Measurements from ENCODE around the gene KIAA2012. TPM values are rescaled to one million over a fixed set of nuclear protein-coding genes. Genes with fewer than 3 reads are reported as not detected.

Gene KIAA2012
- total and polyA plus RNA-seq, 2 of the 8 experiments (the other 6 are each of a cell fraction or from before 2014, with no cell fraction given): not detected

DNA sequence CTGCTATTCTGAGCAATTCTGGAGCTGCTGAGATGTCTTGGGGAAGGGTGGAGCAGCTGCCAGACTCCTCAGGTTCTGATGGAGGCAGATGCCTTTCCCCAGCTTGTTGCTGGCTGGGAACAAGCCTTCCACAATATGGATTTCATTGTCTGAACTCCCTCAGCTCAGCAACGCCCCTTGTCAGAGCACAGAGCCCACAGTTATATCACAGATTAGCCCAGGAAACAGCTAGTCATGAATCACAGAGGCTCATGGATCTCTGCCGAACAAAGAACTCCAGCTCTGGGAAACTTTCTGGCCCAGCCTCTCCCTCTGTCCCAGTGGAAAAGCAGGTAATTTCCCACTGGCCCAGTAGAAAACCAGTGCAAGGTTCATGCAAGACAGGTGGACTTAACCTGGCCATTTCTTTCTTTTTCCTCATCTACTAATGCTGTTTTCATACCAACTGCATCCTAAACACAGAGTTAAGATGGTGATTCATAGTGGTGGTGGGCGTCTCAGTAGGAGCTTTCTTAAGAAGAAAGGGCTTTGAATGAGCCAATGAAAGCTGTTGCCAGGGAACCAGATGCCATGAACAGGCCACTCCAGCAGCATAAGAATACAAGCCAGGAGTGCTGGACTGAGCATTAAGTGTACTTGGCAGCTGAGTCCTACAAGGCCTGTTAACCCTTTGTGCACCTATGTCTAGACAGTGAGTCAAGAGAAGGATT, 8.7 kb upstream of the KIAA2012 start:
- Histone ChIP-seq H3K9ac (replicated peaks in 1 of 4; ENCODE audit: extremely low read depth in 1 of 4, low read depth in 3 of 4, low read length in 3 of 4) (no peak overlapping the region; a peak in 1 of 7 replicates), H2AFZ (ENCODE audit: low read length) (peak overlapping the region; percentile 72), H3K36me3 (ENCODE audit: control insufficient read depth in 2 of 4, insufficient read depth in 4 of 4, low read length in 3 of 4) (no peaks in the 10 kb centered on the region), H3K4ac (replicated peaks; ENCODE audit: insufficient read length, low read depth, low read length) (no peak overlapping the region), H4K8ac (ENCODE audit: extremely low read depth, insufficient read depth, low read length) (peak overlapping the region; percentile 84; the same call in 1 of the 2 replicates), H2AK5ac (ENCODE audit: low read depth, low read length) (no peak overlapping the region), H2BK5ac (ENCODE audit: low read depth, low read length) (peak overlapping the region; percentile 54; the same call in 1 of the 2 replicates), H3K9me3 (ENCODE audit: insufficient read depth in 2 of 2, low read depth in 1 of 2, low read length in 1 of 2) (no peaks in the 10 kb centered on the region), H3K4me3 (ENCODE audit: extremely low read depth in 1 of 4, insufficient read depth in 2 of 4, low read depth in 3 of 4, low read length in 4 of 4) (peak overlapping the region in 1 of 4 experiments; percentile 7; a peak in 1 of 8 replicates), H4K20me1 (replicated peaks in 1 of 2; ENCODE audit: control insufficient read depth in 1 of 2, insufficient read depth in 2 of 2, low read length in 2 of 2) (no peaks in the 10 kb centered on the region), H3K14ac (ENCODE audit: insufficient read length) (no peak overlapping the region), H4K5ac (ENCODE audit: insufficient read length, low read depth, low read length) (peak overlapping the region; percentile 47), H3K79me1 (ENCODE audit: low read depth, low read length) (no peaks in the 10 kb centered on the region), H2BK20ac (ENCODE audit: low read length) (no peak overlapping the region), H3K23me2 (ENCODE audit: low read depth, low read length) (no peaks in the 10 kb centered on the region), H3K4me1 (replicated peaks in 1 of 4; ENCODE audit: control insufficient read depth in 3 of 4, insufficient read depth in 4 of 4, low read length in 3 of 4) (peaks cover 0 to 18% (median 14%) of the 10 kb centered on the region in 4 experiments; a peak in 3 of 7 replicates), H2BK12ac (ENCODE audit: low read depth, low read length) (peak overlapping the region; percentile 32; the same call in 1 of the 2 replicates), H3K27ac (ENCODE audit: low read depth, low read length) (peak overlapping the region; percentile 41), H2BK15ac (ENCODE audit: low read length) (no peak overlapping the region), H3K27me3 (replicated peaks in 1 of 4; ENCODE audit: control insufficient read depth in 3 of 4, extremely low read depth in 1 of 4, insufficient read depth in 3 of 4, low read length in 3 of 4) (no peaks in the 10 kb centered on the region), H3K56ac (replicated peaks; ENCODE audit: insufficient read length, low read depth, low read length) (no peak overlapping the region), H3K23ac (ENCODE audit: insufficient read length) (no peak overlapping the region), H2BK120ac (replicated peaks; ENCODE audit: low read depth, low read length) (no peak overlapping the region), H3K4me2 (ENCODE audit: insufficient read depth in 1 of 2, low read depth in 2 of 2, low read length in 2 of 2) (peak overlapping the region; percentile 40 to 64), H3K79me2 (ENCODE audit: control insufficient read depth in 1 of 2, insufficient read depth in 2 of 2, low read length in 2 of 2) (no peaks in the 10 kb centered on the region), H3K18ac (ENCODE audit: extremely low read depth, low read length) (0 out of 2 replicates have a peak overlapping the region, but pooled peaks have one; percentile 15), H4K91ac (replicated peaks; ENCODE audit: insufficient read length, low read length) (peak overlapping the region; percentile 54)
- no peak for DNase-seq (ENCODE audit: low read depth in 1 of 2, low spot score in 2 of 2)
- FAIRE-seq: peak; percentile 81
- ChIA-PET POLR2A (ENCODE audit: partially characterized antibody) (interaction anchor here (0.6 to 1.3 kb wide), 4 partner anchors 12 to 107 kb away, joined by 3 to 5 read pairs (median 3); no protein-coding TSS in a partner anchor), CTCF (ENCODE audit: partially characterized antibody) (interaction anchor here (0.8 to 2.7 kb wide), 12 partner anchors 8 to 236 kb away, joined by 3 to 10 read pairs (median 4); partner anchors contain the start of gene KIAA2012)
- 51% methylated on average over 3 of the region's 3 CpGs; no CpG with 5 or more reads in 1 of the 2 experiments for WGBS, 2 experiments (ENCODE audit: extremely low coverage in 1 of 2, insufficient coverage in 1 of 2, insufficient read length in 1 of 2, insufficient replicate concordance in 2 of 2, low coverage in 1 of 2, low lambda C conversion rate in 2 of 2, missing lambda C conversion rate in 1 of 2)
- TF ChIP-seq KDM5A (IDR thresholded peaks at IDR 0.05; ENCODE audit: low read length) (no peak), RBBP5 (IDR thresholded peaks at IDR 0.05; ENCODE audit: borderline replicate concordance, low read depth, low read length) (no peak), TAF1 (IDR thresholded peaks at IDR 0.05; ENCODE audit: low read depth, low read length) (0 out of 2 replicates have a peak, but pooled peaks have one; percentile 14), KDM1A (IDR thresholded peaks at IDR 0.05; ENCODE audit: borderline replicate concordance, low read length) (no peak), SAP30 (IDR thresholded peaks at IDR 0.05; ENCODE audit: insufficient read depth, insufficient replicate concordance, low read length) (no peak), BACH1 (IDR thresholded peaks at IDR 0.05; ENCODE audit: low read length) (no peak), PHF8 (conservative IDR thresholded peaks at IDR 0.05; ENCODE audit: low read depth, low read length) (no peak), TBP (IDR thresholded peaks at IDR 0.05; ENCODE audit: low read depth, low read length) (no peak), CTBP2 (IDR thresholded peaks at IDR 0.05; ENCODE audit: borderline replicate concordance, insufficient read depth, insufficient read length, low read length) (no peak), EGR1 (IDR thresholded peaks at IDR 0.05; ENCODE audit: borderline replicate concordance, low read depth, low read length) (0 out of 2 replicates have a peak, but pooled peaks have one; percentile 37), BCL11A (IDR thresholded peaks at IDR 0.05; ENCODE audit: low read depth in 2 of 2, low read length in 2 of 2) (no peak), JUND (IDR thresholded peaks at IDR 0.05; ENCODE audit: low read length) (no peak)

Measured in H1 (cell line).